ENCODE measurements around the gene RAD18. TPM values are rescaled to one million over a fixed set of nuclear protein-coding genes. Genes with fewer than 3 reads are reported as not detected.

RAD18 gene
- total and polyA plus RNA-seq, 9 donors: 2.9 to 9.2 (median 7.8) TPM

DNA sequence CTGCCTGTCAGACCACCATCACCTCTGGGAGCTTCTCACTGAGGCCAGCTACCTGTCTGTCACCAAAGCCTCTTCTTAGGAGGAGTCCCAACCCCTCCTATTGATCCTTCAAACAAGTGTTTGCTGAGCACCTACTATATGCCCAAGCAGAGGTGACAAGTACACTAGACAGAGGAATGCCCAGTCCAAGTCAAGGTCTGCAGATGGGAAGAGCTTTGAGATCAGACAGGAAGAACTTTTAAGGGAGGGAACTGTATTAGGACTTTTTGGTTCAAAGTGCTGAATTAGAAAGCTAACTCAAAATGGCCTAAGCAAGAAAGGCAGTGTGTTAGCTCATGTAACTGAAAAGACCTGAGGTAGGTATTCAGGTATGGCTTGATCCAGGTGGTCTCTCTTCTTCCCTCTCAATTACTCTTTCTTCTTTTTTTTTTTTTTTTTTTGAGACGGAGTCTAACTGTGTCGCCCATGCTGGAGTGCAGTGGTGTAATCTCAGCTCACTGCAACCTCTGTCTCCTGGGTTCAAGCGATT, 3.6 kb upstream of the RAD18 start:
- H3K9me3 ChIP-seq: no peaks in the 10 kb centered on the region
- no peaks in the 10 kb centered on the region for H3K36me3 ChIP-seq
- H3K4me1 ChIP-seq (ENCODE audit: insufficient read depth): no peaks in the 10 kb centered on the region
- H3K27me3 ChIP-seq: no peaks in the 10 kb centered on the region
- no peak for TF ChIP-seq EP300 (IDR thresholded peaks at IDR 0.05)
- TF ChIP-seq, protein P1, sequence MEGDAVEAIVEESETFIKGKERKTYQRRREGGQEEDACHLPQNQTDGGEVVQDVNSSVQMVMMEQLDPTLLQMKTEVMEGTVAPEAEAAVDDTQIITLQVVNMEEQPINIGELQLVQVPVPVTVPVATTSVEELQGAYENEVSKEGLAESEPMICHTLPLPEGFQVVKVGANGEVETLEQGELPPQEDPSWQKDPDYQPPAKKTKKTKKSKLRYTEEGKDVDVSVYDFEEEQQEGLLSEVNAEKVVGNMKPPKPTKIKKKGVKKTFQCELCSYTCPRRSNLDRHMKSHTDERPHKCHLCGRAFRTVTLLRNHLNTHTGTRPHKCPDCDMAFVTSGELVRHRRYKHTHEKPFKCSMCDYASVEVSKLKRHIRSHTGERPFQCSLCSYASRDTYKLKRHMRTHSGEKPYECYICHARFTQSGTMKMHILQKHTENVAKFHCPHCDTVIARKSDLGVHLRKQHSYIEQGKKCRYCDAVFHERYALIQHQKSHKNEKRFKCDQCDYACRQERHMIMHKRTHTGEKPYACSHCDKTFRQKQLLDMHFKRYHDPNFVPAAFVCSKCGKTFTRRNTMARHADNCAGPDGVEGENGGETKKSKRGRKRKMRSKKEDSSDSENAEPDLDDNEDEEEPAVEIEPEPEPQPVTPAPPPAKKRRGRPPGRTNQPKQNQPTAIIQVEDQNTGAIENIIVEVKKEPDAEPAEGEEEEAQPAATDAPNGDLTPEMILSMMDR (IDR thresholded peaks at IDR 0.05): no peak
- no peak for TF ChIP-seq POLR2A (IDR thresholded peaks at IDR 0.05)
- H3K4me3 ChIP-seq: no peak overlapping the region
- intact Hi-C loops (cut with DNase I): no loop called here
- no peak for DNase-seq
- H3K27ac ChIP-seq: no peak overlapping the region
- 76 to 94% (median 89%) methylated on average over 3 of the region's 3 CpGs for WGBS, 3 donors

DNA sequence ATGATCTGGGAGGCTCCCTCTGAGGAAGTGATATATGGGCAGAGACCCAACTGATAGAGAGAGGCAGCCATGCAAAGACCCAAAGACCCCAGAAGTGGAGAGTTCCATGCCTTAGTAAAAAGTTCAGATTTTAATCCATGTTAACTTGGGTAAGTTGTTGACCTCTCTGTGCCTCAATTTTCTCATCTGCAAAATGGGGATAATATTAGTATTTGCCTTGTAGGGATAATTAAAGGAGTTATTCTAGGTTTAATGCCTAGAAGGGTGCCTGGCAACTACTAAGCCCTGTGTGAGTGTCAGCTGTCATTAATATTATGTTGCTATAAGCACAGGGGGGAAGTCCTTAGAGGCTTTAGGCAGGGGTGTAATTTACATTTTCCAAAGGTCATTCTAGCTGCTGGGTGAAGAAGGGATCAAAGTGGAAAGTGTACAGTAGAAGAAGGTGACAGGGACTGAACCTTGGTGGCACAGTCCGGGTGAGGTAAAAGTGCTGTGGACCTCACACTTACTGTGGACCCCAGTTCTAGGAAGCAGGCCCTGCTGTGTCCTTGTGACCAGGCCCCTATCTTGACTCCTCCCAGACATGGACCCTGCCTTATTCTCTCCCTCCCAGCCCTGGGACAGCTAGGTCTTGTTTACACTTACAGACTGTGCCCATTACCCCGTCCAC, 3.0 kb upstream of the RAD18 start:
- 79 to 85% (median 80%) methylated on average over 2 of the region's 2 CpGs for WGBS, 3 donors
- TF ChIP-seq, protein P1 (IDR thresholded peaks at IDR 0.05): no peak
- TF ChIP-seq POLR2A (IDR thresholded peaks at IDR 0.05) (no peak), EP300 (IDR thresholded peaks at IDR 0.05) (no peak)
- no peaks in the 10 kb centered on the region for H3K36me3 ChIP-seq
- no peak overlapping the region for H3K27ac ChIP-seq
- H3K4me1 ChIP-seq (ENCODE audit: insufficient read depth): no peaks in the 10 kb centered on the region
- no peak overlapping the region for H3K4me3 ChIP-seq
- H3K9me3 ChIP-seq: no peaks in the 10 kb centered on the region
- H3K27me3 ChIP-seq: no peaks in the 10 kb centered on the region
- intact Hi-C loops (cut with DNase I): no loop called here
- no peak for DNase-seq

DNA sequence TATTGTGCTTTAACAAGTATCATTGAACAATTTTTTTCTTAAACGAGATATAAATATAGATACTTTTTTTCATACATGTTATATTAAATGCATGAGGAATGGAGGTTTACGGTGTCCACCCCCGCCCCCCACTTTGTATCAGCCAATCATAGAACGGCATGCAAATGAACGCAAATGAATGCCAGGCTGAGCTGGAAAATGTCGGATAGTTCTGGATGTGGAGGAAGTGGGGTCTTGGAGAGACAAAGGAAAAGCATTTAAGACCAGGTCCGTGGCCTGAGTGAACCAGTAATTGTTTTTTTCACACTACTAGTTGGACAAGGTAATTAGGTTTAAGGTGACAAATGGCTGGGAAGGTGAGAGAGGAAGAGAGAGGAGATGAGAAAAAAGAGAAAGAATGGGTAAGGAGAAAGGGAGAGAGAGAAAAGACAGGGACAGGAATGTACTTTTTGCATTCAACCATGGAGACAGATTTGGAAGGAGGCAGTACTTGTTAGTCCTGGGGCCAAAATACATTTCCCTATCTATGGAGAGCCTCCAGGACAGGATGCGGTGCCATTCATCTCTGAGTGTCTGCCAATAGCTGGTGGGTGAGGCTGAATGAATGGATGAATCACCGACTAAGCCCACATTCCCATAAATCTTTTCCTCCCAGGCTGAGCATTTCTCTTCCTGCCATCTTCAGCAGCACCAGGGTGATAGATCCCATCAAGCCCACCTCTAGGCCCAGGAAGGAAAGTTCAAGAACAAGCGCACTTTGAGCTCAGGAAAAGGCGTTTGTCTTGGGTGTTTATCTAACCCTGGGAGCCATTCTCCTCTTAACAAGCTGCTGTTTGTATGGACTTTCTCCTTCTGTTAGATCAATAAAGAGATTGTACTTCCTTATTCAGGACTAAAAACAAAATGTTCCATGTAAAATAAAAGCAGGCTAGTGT, 1.4 kb upstream of the RAD18 start:
- H3K27me3 ChIP-seq: no peaks in the 10 kb centered on the region
- intact Hi-C loops (cut with DNase I): no loop called here
- H3K27ac ChIP-seq: no peak overlapping the region
- 66 to 70% (median 67%) methylated on average over 11 of the region's 11 CpGs for WGBS, 3 donors
- H3K36me3 ChIP-seq: no peaks in the 10 kb centered on the region
- H3K9me3 ChIP-seq: no peaks in the 10 kb centered on the region
- TF ChIP-seq POLR2A (IDR thresholded peaks at IDR 0.05): no peak
- no peak overlapping the region for H3K4me3 ChIP-seq
- H3K4me1 ChIP-seq (ENCODE audit: insufficient read depth): no peaks in the 10 kb centered on the region
- no peak for DNase-seq

DNA sequence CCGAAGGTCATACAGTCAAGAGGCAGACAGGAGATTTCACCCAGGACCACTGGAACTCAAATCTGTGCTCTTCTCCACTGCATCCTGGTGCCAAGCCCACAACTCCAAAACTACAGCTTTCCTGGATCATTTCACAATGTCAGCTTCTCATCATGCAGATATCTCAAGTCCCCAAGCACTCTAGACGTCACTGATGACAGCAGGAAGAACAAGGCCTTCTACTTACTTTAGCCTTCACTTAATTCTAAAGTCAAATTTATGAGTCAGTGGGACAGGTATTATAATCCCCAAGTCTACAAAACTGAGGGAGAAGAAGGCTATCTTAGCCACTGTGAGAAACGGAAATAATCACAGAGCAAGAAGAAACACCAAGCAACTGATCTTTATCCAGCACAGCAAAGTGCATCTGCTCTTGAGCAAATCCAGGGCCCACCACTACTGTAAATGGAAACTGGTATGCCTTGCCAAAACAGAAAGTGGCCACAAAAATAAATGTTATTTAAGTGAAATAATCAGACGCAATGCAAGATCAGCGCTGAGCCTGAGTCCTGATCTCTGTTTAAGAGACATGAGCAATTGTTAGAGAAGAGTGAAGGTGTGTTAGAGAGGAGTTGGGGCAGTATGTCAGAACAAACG, 928 bp downstream of the RAD18 start:
- Histone ChIP-seq H3K27ac (no peak overlapping the region), H3K36me3 (no peaks in the 10 kb centered on the region), H3K27me3 (no peaks in the 10 kb centered on the region), H3K9me3 (no peaks in the 10 kb centered on the region), H3K4me1 (ENCODE audit: insufficient read depth) (no peaks in the 10 kb centered on the region), H3K4me3 (peak overlapping the region; percentile 82)
- intact Hi-C loops (cut with DNase I): no loop called here
- DNase-seq: no peak
- 24 to 30% (median 26%) methylated on average over 6 of the region's 6 CpGs for WGBS, 3 donors
- TF ChIP-seq, protein P1 (IDR thresholded peaks at IDR 0.05): no peak
- TF ChIP-seq EP300 (IDR thresholded peaks at IDR 0.05) (no peak), POLR2A (IDR thresholded peaks at IDR 0.05) (no peak)

Measured in ovary (tissue), 9 donors.